K562 (cell line): ENCODE measurements around the gene ZFP62. TPM values are rescaled to one million over a fixed set of nuclear protein-coding genes. Genes with fewer than 3 reads are reported as not detected.

Source experiments
- CCAR2 ChIP-seq: fragments of 200-400 bp; formaldehyde crosslinking; IDR thresholded peaks from 2 replicates; pipeline ENCODE4 v1.6.1; 2017; ENCODE audit warnings: mild to moderate bottlenecking, low read depth, low read length
- MCM7 ChIP-seq, 2 experiments: fragments of 450-650 bp; IDR thresholded peaks; 2 replicates each; pipeline ENCODE4 v1.6.1; 2016 to 2018
- MEF2D ChIP-seq: conservative IDR thresholded peaks from 2 replicates; pipeline ENCODE4 v1.6.1; 2016; ENCODE audit warnings: low read depth, missing genetic modification characterization, missing compliant biosample characterization
- NCOR1 ChIP-seq: fragments of 450-650 bp; IDR thresholded peaks from 2 replicates; pipeline ENCODE4 v1.6.1; 2016; ENCODE audit warnings: mild to moderate bottlenecking, moderate library complexity
- polyA plus RNA-seq, 8 experiments: library from polyadenylated mRNA; depleted of rRNA in 4 of 8; stranded (reverse) in 5 of 8; unstranded in 3 of 8; fragments of >200 nt; fragmentation: Nextera tagmentation in 2 of 8; fragmentation: Illumina TruSeq in 1 of 8; extraction: Ambion mirVana in 2 of 8; extraction: Trizol in 1 of 8; gene quantifications; 2 replicates each; pipeline versions ENCODE4 v1.2.1 to v1.2.3, GENCODE V29; 2011 to 2014; ENCODE audit warnings: inconsistent platforms in 1 of 8, missing spikeins in 1 of 8
- total RNA-seq, 7 experiments: library from RNA; depleted of rRNA in 6 of 7; stranded (reverse); fragments of >200 nt in 6 of 7; fragmentation: Illumina TruSeq in 2 of 7; extraction: Trizol in 2 of 7; gene quantifications; 2 replicates each; pipeline versions ENCODE4 v1.2.1 to v1.2.3, GENCODE V29; 2011 to 2021; ENCODE audit warnings: low replicate concordance in 1 of 7
- TF ChIP-seq, protein P1 (sequence below), 2 experiments: fragments of 450-650 bp; formaldehyde crosslinking in 1 of 2; IDR thresholded peaks; 2 replicates each; pipeline versions ENCODE4 v1.4.0 to v1.6.1; 2014 to 2020; ENCODE audit warnings: mild to moderate bottlenecking in 2 of 2, borderline replicate concordance in 1 of 2, low read depth in 1 of 2
- TF ChIP-seq, protein P2 (sequence below): fragments of 250-450 bp; sonication (Bioruptor Pico); IDR thresholded peaks from 2 replicates; pipeline ENCODE4 v1.9.0; 2021; ENCODE audit warnings: mild to moderate bottlenecking, inconsistent platforms
- TF ChIP-seq, protein P3 (sequence below), 3 experiments: fragments of 200-800 bp in 1 of 3; sonication (Bioruptor generic) in 1 of 3; sonication (generic) in 1 of 3; formaldehyde crosslinking in 1 of 3; IDR thresholded peaks; 2 replicates each; pipeline versions ENCODE4 v1.6.1 to v1.8.0; 2016 to 2022; ENCODE audit warnings: mild to moderate bottlenecking in 2 of 3, missing compliant biosample characterization in 2 of 3, missing genetic modification characterization in 2 of 3, missing genetic modification reagents in 1 of 3
- TF ChIP-seq, protein P4 (sequence below): fragments of 450-650 bp; IDR thresholded peaks from 2 replicates; pipeline ENCODE4 v1.6.1; 2014; ENCODE audit warnings: low read depth, mild to moderate bottlenecking, moderate library complexity, borderline replicate concordance

Gene ZFP62
- total and polyA plus RNA-seq, 9 of the 15 experiments (the other 6 are each of a cell fraction or from before 2014, with no cell fraction given): 12.2 to 37.5 (median 25.0) TPM

DNA sequence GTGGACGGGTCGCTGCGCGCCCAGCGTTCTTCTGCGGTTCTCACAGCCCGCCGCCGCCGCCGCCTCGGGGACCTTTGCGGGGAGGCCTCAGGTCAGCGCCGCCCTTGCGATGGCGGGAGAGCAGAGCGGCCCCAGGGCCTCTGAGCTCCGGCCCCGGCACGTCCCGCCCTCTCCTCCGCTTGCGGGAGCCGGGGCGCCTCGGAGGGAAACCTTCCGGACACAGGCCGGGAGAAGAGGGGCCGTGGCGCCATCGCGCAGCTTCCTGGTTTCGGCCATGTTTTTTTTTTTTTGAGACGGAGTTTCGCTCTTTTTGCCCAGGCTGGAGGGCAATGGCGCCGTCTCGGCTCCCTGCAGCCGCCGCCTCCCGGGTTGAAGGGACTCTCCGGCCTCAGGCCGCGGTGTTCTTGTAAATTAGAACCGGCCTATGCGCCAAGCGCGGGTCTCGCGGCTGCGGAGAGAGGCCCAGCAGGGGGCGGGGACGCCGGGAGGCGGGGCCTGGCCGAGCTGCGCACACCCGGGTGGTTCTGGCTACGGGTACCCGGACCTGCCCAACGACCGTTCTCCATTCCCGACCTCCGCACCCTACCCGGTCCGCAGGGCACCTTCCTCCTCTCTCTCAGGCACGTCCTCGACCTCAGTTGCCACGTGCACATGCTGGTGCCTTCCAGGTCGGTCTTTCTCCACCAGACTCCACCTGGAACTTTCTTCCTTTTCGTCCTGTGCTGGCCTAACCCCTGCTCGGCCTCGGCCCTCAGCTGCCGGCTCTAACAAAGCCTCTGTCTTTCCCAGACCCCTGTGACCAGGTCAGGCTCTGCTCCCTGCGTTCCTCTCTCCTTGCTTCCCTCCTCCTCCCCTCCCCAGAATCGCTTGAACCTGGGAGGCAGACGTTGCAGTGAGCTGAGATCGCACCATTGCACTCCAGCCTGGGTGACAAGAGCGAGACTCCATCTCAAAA is 29.7 kb downstream of the ZFP62 start (continued):
- TF ChIP-seq MCM7 (IDR thresholded peaks at IDR 0.05): no peak
- TF ChIP-seq, protein P1, sequence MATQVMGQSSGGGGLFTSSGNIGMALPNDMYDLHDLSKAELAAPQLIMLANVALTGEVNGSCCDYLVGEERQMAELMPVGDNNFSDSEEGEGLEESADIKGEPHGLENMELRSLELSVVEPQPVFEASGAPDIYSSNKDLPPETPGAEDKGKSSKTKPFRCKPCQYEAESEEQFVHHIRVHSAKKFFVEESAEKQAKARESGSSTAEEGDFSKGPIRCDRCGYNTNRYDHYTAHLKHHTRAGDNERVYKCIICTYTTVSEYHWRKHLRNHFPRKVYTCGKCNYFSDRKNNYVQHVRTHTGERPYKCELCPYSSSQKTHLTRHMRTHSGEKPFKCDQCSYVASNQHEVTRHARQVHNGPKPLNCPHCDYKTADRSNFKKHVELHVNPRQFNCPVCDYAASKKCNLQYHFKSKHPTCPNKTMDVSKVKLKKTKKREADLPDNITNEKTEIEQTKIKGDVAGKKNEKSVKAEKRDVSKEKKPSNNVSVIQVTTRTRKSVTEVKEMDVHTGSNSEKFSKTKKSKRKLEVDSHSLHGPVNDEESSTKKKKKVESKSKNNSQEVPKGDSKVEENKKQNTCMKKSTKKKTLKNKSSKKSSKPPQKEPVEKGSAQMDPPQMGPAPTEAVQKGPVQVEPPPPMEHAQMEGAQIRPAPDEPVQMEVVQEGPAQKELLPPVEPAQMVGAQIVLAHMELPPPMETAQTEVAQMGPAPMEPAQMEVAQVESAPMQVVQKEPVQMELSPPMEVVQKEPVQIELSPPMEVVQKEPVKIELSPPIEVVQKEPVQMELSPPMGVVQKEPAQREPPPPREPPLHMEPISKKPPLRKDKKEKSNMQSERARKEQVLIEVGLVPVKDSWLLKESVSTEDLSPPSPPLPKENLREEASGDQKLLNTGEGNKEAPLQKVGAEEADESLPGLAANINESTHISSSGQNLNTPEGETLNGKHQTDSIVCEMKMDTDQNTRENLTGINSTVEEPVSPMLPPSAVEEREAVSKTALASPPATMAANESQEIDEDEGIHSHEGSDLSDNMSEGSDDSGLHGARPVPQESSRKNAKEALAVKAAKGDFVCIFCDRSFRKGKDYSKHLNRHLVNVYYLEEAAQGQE (IDR thresholded peaks at IDR 0.05; ENCODE audit: borderline replicate concordance): 0 out of 2 replicates have a peak, but pooled peaks have one; percentile 23
- TF ChIP-seq, protein P1 (CRISPR knock-in tag; IDR thresholded peaks at IDR 0.05; ENCODE audit: low read depth): no peak
- TF ChIP-seq, protein P2, sequence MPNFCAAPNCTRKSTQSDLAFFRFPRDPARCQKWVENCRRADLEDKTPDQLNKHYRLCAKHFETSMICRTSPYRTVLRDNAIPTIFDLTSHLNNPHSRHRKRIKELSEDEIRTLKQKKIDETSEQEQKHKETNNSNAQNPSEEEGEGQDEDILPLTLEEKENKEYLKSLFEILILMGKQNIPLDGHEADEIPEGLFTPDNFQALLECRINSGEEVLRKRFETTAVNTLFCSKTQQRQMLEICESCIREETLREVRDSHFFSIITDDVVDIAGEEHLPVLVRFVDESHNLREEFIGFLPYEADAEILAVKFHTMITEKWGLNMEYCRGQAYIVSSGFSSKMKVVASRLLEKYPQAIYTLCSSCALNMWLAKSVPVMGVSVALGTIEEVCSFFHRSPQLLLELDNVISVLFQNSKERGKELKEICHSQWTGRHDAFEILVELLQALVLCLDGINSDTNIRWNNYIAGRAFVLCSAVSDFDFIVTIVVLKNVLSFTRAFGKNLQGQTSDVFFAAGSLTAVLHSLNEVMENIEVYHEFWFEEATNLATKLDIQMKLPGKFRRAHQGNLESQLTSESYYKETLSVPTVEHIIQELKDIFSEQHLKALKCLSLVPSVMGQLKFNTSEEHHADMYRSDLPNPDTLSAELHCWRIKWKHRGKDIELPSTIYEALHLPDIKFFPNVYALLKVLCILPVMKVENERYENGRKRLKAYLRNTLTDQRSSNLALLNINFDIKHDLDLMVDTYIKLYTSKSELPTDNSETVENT (CRISPR knock-in tag): peak; percentile 21; the same call in 1 of the 2 replicates
- TF ChIP-seq, protein P3, sequence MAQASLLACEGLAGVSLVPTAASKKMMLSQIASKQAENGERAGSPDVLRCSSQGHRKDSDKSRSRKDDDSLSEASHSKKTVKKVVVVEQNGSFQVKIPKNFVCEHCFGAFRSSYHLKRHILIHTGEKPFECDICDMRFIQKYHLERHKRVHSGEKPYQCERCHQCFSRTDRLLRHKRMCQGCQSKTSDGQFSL (CRISPR knock-in tag; IDR thresholded peaks at IDR 0.05): no peak
- TF ChIP-seq, protein P3 (tag; IDR thresholded peaks at IDR 0.05): no peak
- TF ChIP-seq NCOR1: no peak
- no peak for TF ChIP-seq CCAR2
- no peak for TF ChIP-seq MEF2D
- TF ChIP-seq, protein P4, sequence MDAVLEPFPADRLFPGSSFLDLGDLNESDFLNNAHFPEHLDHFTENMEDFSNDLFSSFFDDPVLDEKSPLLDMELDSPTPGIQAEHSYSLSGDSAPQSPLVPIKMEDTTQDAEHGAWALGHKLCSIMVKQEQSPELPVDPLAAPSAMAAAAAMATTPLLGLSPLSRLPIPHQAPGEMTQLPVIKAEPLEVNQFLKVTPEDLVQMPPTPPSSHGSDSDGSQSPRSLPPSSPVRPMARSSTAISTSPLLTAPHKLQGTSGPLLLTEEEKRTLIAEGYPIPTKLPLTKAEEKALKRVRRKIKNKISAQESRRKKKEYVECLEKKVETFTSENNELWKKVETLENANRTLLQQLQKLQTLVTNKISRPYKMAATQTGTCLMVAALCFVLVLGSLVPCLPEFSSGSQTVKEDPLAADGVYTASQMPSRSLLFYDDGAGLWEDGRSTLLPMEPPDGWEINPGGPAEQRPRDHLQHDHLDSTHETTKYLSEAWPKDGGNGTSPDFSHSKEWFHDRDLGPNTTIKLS: peak; percentile 62; the same call in 1 of the 2 replicates
